ENCODE measurements around the gene NCOA5. TPM values are rescaled to one million over a fixed set of nuclear protein-coding genes. Genes with fewer than 3 reads are reported as not detected.

Gene NCOA5
- total and polyA plus RNA-seq, 9 of the 15 experiments (the other 6 are each of a cell fraction or from before 2014, with no cell fraction given), result 3.9 to 22.8 (median 13.8) TPM

DNA sequence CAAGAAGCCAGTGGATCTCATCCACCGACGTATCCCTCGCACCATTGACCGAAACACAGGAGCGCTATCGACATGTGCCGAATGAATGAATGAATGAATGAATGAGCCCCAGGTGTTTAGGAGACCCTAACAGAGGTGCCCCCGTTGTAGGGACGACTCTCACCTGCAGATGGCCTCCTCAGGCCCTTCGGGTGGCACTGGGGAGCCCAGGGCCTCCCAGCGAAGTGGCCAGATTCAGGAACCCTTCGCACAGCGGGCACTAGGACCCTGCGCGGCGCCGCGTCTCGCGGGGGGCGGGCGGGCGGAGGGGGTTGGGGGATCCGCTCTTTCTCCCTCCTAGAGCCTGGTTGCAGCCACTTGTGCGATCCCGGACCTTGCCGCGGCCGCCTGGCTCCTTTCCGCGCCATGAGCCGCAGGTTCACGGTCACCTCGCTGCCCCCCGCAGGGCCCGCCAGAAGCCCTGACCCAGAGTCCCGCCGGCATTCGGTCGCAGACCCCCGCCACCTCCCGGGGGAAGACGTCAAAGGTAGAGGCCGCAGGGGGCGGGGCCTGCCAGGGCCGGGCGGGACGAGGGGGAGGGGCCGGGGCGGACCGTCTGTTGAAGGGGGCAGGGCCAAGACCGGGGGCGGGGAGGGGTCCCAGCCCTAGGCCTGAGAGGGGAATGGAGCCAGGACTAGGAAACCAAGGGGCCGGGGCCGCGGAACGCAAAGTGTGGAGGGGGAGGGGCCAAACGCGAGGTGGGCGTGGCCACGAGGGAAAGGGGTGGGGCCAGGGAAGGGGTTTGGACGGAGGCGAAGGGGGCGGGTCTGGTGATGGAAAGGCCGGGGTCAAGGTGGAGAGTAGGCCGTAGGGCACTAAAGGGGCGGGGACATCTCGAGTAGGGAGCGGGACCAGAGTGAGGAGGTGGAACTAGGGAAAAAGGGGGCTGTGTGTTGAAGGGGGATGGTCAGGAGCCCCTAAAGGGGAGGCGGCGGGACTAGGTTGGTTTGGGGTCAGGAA, 68.1 kb downstream of the NCOA5 start (continued):
- TF ChIP-seq ZNF717 (CRISPR knock-in tag; IDR thresholded peaks at IDR 0.05), result no peak
- TF ChIP-seq CREM (IDR thresholded peaks at IDR 0.05; ENCODE audit: low read depth), result peak; percentile 77
- no peak for TF ChIP-seq HDGF (IDR thresholded peaks at IDR 0.05)
- no peak for TF ChIP-seq E2F6 (IDR thresholded peaks at IDR 0.05; ENCODE audit: borderline replicate concordance in 1 of 2, extremely low read depth in 1 of 2, insufficient read depth in 1 of 2, insufficient read length in 1 of 2, low read depth in 1 of 2, low read length in 1 of 2, poor library complexity in 1 of 2, severe bottlenecking in 1 of 2)
- TF ChIP-seq STAT5B (CRISPR knock-in tag; IDR thresholded peaks at IDR 0.05), result no peak
- TF ChIP-seq SNIP1 (IDR thresholded peaks at IDR 0.05; ENCODE audit: low read depth), result no peak
- TF ChIP-seq CBX3 (IDR thresholded peaks at IDR 0.05; ENCODE audit: borderline replicate concordance in 1 of 2, low read length in 2 of 2), result 0 out of 3 replicates have a peak, but pooled peaks of 1 of the 2 experiments have one; percentile 21
- TF ChIP-seq ZNF436 (CRISPR knock-in tag; IDR thresholded peaks at IDR 0.05), result no peak
- TF ChIP-seq DDX20 (tag; IDR thresholded peaks at IDR 0.05; ENCODE audit: low read depth), result no peak
- TF ChIP-seq BHLHE40 (IDR thresholded peaks at IDR 0.05; ENCODE audit: low read length), result no peak
- no peak for TF ChIP-seq KAT7 (CRISPR knock-in tag; IDR thresholded peaks at IDR 0.05; ENCODE audit: borderline replicate concordance)
- TF ChIP-seq PCBP1 (IDR thresholded peaks at IDR 0.05; ENCODE audit: low read depth, low read length, poor library complexity, severe bottlenecking), result no peak
- no peak for TF ChIP-seq ZNF57 (CRISPR knock-in tag; IDR thresholded peaks at IDR 0.05)
- TF ChIP-seq ZZZ3 (IDR thresholded peaks at IDR 0.05), result no peak
- TF ChIP-seq MLX (CRISPR knock-in tag; conservative IDR thresholded peaks at IDR 0.05), result no peak
- TF ChIP-seq XRCC5 (IDR thresholded peaks at IDR 0.05; ENCODE audit: low read depth, low read length), result no peak
- no peak for TF ChIP-seq DLX4 (CRISPR knock-in tag; IDR thresholded peaks at IDR 0.05)
- TF ChIP-seq ZNF41 (CRISPR knock-in tag; conservative IDR thresholded peaks at IDR 0.05), result no peak
- no peak for TF ChIP-seq CBX1 (IDR thresholded peaks at IDR 0.05; ENCODE audit: low read depth)
- TF ChIP-seq, protein P1, sequence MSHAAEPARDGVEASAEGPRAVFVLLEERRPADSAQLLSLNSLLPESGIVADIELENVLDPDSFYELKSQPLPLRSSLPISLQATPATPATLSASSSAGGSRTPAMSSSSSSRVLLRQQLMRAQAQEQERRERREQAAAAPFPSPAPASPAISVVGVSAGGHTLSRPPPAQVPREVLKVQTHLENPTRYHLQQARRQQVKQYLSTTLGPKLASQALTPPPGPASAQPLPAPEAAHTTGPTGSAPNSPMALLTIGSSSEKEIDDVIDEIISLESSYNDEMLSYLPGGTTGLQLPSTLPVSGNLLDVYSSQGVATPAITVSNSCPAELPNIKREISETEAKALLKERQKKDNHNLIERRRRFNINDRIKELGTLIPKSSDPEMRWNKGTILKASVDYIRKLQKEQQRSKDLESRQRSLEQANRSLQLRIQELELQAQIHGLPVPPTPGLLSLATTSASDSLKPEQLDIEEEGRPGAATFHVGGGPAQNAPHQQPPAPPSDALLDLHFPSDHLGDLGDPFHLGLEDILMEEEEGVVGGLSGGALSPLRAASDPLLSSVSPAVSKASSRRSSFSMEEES (CRISPR knock-in tag; IDR thresholded peaks at IDR 0.05), result no peak
- no peak for TF ChIP-seq PTTG1 (tag; IDR thresholded peaks at IDR 0.05; ENCODE audit: low read depth)
- no peak for TF ChIP-seq SPI1 (IDR thresholded peaks at IDR 0.05; ENCODE audit: borderline replicate concordance, low read depth, low read length)
- TF ChIP-seq BMI1 (IDR thresholded peaks at IDR 0.05; ENCODE audit: low read length), result no peak
- no peak for TF ChIP-seq TEAD1 (CRISPR knock-in tag; IDR thresholded peaks at IDR 0.05)
- no peak for TF ChIP-seq TCF7L2 (IDR thresholded peaks at IDR 0.05; ENCODE audit: low read depth, low read length)
